OCI-LY3 (cell line): ENCODE measurements around the gene ROBO1.

Experiments used
- EZH2phosphoT487 ChIP-seq: fragments of 200-600 bp; shearing (Covaris generic); IDR thresholded peaks from 2 replicates; pipeline ENCODE4 v1.6.1; 2018; ENCODE audit warnings: antibody characterized with exemption, mixed run types, low read depth
- TF ChIP-seq, protein P1 (sequence below): fragments of 200-600, 300-600 bp; sonication (generic); IDR thresholded peaks from 2 replicates; pipeline ENCODE4 v1.5.1; 2014; ENCODE audit warnings: antibody characterized with exemption, low read length, low read depth

DNA sequence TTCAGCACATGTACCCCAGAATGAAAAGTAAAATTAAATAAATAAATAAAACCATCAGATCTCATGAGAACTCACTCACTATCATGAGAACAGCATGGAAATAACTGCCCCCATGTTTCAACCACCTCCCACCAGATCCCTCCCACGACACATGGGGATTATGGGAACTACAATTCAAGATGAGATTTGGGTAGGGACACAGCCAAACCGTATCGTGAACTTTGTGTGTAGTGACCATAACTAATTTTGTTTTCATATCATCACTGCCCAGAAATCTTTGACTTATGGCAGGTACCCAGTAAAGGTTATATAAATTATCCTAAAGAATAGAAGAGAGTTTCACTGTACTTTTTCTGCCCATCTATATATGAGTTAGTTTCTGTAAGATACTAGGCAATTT is 766.5 kb downstream of the ROBO1 start:
- TF ChIP-seq, protein P1, sequence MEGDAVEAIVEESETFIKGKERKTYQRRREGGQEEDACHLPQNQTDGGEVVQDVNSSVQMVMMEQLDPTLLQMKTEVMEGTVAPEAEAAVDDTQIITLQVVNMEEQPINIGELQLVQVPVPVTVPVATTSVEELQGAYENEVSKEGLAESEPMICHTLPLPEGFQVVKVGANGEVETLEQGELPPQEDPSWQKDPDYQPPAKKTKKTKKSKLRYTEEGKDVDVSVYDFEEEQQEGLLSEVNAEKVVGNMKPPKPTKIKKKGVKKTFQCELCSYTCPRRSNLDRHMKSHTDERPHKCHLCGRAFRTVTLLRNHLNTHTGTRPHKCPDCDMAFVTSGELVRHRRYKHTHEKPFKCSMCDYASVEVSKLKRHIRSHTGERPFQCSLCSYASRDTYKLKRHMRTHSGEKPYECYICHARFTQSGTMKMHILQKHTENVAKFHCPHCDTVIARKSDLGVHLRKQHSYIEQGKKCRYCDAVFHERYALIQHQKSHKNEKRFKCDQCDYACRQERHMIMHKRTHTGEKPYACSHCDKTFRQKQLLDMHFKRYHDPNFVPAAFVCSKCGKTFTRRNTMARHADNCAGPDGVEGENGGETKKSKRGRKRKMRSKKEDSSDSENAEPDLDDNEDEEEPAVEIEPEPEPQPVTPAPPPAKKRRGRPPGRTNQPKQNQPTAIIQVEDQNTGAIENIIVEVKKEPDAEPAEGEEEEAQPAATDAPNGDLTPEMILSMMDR: no peak
- TF ChIP-seq EZH2phosphoT487: no peak
